ENCODE measurements around the gene OSBPL1A.

- TF ChIP-seq CTCF (IDR thresholded peaks at IDR 0.05) (no peak), POLR2AphosphoS5 (IDR thresholded peaks at IDR 0.05) (no peak), EP300 (IDR thresholded peaks at IDR 0.05; ENCODE audit: low read depth) (no peak), POLR2A (IDR thresholded peaks at IDR 0.05) (no peak)
Observed at GRCh38 chr18:24187689-24188088, 209.9 kb downstream of the OSBPL1A start.

Measured in transverse colon (tissue), 4 donors.